ENCODE results near the gene ENOPH1.
A peak's percentile ranks its signal among the peaks of the same experiment; 100 is the strongest.

Gene ENOPH1

DNA sequence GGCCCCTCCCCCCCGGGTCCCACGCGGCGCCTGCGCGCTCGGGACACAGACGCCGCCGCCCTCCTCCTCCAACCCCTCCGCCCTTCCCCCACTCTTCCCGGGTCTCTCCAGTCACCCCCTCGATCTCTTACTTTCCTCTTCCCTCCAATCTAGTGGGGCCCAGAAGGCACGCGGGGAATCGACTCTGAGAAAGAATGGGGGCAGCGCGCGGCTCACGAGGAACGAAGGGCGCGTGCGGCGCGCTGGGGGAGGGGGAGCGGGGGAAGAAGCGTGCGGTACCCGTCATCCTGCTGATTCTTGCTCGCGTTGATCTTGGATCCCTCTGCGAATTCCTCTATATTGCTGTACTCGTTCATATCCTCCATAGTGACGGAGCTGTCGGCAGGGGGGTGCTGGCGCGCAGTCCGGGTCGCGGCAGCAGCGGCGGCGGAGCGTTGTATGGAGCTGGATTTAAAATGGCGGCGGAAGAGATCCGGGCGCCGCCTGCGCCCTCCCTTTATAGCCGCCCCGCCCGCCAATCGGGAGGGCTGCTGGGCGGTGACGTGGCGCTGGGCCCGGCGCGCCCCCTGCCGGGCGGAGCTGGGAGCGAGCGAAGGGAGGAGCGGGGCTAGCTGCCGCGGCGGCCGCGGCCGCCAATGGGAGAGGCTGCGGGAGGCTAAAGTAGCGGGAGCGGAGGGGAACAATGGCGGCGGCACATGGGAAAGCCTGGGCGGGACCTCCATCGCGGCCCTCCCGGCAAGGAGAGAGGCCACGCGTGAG is 1.2 kb upstream of the ENOPH1 start (continued):
- TF ChIP-seq, protein P1, sequence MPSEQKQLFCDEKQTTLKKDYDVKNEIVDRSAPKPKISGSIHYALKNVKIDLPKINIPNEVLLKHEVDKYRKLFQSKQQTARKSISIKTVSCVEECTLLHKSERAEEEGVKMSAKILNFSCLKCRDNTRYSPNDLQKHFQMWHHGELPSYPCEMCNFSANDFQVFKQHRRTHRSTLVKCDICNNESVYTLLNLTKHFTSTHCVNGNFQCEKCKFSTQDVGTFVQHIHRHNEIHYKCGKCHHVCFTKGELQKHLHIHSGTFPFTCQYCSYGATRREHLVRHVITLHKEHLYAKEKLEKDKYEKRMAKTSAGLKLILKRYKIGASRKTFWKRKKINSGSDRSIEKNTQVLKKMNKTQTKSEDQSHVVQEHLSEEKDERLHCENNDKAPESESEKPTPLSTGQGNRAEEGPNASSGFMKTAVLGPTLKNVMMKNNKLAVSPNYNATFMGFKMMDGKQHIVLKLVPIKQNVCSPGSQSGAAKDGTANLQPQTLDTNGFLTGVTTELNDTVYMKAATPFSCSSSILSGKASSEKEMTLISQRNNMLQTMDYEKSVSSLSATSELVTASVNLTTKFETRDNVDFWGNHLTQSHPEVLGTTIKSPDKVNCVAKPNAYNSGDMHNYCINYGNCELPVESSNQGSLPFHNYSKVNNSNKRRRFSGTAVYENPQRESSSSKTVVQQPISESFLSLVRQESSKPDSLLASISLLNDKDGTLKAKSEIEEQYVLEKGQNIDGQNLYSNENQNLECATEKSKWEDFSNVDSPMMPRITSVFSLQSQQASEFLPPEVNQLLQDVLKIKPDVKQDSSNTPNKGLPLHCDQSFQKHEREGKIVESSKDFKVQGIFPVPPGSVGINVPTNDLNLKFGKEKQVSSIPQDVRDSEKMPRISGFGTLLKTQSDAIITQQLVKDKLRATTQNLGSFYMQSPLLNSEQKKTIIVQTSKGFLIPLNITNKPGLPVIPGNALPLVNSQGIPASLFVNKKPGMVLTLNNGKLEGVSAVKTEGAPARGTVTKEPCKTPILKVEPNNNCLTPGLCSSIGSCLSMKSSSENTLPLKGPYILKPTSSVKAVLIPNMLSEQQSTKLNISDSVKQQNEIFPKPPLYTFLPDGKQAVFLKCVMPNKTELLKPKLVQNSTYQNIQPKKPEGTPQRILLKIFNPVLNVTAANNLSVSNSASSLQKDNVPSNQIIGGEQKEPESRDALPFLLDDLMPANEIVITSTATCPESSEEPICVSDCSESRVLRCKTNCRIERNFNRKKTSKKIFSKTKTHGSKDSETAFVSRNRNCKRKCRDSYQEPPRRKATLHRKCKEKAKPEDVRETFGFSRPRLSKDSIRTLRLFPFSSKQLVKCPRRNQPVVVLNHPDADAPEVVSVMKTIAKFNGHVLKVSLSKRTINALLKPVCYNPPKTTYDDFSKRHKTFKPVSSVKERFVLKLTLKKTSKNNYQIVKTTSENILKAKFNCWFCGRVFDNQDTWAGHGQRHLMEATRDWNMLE (tag by site-specific recombination; conservative IDR thresholded peaks at IDR 0.05; ENCODE audit: low read depth), result no peak
- TF ChIP-seq ZIC2 (tag by site-specific recombination; IDR thresholded peaks at IDR 0.05) (no peak), ZNF660 (tag by site-specific recombination; IDR thresholded peaks at IDR 0.05) (peak; percentile 55; the same call in 1 of the 2 replicates), EGR2 (tag by site-specific recombination; IDR thresholded peaks at IDR 0.05; ENCODE audit: low read depth) (peak; percentile 45), KLF10 (tag by site-specific recombination; IDR thresholded peaks at IDR 0.05) (peak; percentile 48; the same call in 1 of the 2 replicates), ZEB2 (tag by site-specific recombination; IDR thresholded peaks at IDR 0.05) (0 out of 2 replicates have a peak, but pooled peaks have one; percentile 9), ZFHX2 (tag by site-specific recombination; conservative IDR thresholded peaks at IDR 0.05) (peak; percentile 37; the same call in 1 of the 2 replicates), ZNF157 (tag by site-specific recombination; IDR thresholded peaks at IDR 0.05) (no peak), ZNF629 (tag by site-specific recombination; IDR thresholded peaks at IDR 0.05) (no peak), ZNF658 (tag by site-specific recombination; IDR thresholded peaks at IDR 0.05) (no peak), HOXD13 (CRISPR knock-in tag; IDR thresholded peaks at IDR 0.05; ENCODE audit: borderline replicate concordance) (no peak), ZNF341 (tag by site-specific recombination; IDR thresholded peaks at IDR 0.05; ENCODE audit: low read depth) (peak; percentile 45; the same call in 1 of the 2 replicates), ZNF785 (tag by site-specific recombination; IDR thresholded peaks at IDR 0.05) (no peak), KLF7 (tag by site-specific recombination; IDR thresholded peaks at IDR 0.05; ENCODE audit: borderline replicate concordance) (peak; percentile 23; the same call in 1 of the 2 replicates), YY1 (tag by site-specific recombination; IDR thresholded peaks at IDR 0.05) (peak; percentile 77), ZBTB48 (tag by site-specific recombination; IDR thresholded peaks at IDR 0.05) (no peak), FEZF1 (tag by site-specific recombination; IDR thresholded peaks at IDR 0.05) (no peak), ZSCAN30 (tag by site-specific recombination; IDR thresholded peaks at IDR 0.05) (peak; percentile 63; the same call in 1 of the 2 replicates)
- TF ChIP-seq, protein P2, sequence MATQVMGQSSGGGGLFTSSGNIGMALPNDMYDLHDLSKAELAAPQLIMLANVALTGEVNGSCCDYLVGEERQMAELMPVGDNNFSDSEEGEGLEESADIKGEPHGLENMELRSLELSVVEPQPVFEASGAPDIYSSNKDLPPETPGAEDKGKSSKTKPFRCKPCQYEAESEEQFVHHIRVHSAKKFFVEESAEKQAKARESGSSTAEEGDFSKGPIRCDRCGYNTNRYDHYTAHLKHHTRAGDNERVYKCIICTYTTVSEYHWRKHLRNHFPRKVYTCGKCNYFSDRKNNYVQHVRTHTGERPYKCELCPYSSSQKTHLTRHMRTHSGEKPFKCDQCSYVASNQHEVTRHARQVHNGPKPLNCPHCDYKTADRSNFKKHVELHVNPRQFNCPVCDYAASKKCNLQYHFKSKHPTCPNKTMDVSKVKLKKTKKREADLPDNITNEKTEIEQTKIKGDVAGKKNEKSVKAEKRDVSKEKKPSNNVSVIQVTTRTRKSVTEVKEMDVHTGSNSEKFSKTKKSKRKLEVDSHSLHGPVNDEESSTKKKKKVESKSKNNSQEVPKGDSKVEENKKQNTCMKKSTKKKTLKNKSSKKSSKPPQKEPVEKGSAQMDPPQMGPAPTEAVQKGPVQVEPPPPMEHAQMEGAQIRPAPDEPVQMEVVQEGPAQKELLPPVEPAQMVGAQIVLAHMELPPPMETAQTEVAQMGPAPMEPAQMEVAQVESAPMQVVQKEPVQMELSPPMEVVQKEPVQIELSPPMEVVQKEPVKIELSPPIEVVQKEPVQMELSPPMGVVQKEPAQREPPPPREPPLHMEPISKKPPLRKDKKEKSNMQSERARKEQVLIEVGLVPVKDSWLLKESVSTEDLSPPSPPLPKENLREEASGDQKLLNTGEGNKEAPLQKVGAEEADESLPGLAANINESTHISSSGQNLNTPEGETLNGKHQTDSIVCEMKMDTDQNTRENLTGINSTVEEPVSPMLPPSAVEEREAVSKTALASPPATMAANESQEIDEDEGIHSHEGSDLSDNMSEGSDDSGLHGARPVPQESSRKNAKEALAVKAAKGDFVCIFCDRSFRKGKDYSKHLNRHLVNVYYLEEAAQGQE (tag by site-specific recombination; IDR thresholded peaks at IDR 0.05), result peak; percentile 81
- TF ChIP-seq, protein P3, sequence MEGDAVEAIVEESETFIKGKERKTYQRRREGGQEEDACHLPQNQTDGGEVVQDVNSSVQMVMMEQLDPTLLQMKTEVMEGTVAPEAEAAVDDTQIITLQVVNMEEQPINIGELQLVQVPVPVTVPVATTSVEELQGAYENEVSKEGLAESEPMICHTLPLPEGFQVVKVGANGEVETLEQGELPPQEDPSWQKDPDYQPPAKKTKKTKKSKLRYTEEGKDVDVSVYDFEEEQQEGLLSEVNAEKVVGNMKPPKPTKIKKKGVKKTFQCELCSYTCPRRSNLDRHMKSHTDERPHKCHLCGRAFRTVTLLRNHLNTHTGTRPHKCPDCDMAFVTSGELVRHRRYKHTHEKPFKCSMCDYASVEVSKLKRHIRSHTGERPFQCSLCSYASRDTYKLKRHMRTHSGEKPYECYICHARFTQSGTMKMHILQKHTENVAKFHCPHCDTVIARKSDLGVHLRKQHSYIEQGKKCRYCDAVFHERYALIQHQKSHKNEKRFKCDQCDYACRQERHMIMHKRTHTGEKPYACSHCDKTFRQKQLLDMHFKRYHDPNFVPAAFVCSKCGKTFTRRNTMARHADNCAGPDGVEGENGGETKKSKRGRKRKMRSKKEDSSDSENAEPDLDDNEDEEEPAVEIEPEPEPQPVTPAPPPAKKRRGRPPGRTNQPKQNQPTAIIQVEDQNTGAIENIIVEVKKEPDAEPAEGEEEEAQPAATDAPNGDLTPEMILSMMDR (tag by site-specific recombination; IDR thresholded peaks at IDR 0.05), result peak; percentile 65
- TF ChIP-seq, protein P4, sequence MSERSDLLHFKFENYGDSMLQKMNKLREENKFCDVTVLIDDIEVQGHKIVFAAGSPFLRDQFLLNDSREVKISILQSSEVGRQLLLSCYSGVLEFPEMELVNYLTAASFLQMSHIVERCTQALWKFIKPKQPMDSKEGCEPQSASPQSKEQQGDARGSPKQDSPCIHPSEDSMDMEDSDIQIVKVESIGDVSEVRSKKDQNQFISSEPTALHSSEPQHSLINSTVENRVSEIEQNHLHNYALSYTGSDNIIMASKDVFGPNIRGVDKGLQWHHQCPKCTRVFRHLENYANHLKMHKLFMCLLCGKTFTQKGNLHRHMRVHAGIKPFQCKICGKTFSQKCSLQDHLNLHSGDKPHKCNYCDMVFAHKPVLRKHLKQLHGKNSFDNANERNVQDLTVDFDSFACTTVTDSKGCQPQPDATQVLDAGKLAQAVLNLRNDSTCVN (tag by site-specific recombination; optimal IDR thresholded peaks at IDR 0.05), result peak; percentile 66
- TF ChIP-seq, protein P5, sequence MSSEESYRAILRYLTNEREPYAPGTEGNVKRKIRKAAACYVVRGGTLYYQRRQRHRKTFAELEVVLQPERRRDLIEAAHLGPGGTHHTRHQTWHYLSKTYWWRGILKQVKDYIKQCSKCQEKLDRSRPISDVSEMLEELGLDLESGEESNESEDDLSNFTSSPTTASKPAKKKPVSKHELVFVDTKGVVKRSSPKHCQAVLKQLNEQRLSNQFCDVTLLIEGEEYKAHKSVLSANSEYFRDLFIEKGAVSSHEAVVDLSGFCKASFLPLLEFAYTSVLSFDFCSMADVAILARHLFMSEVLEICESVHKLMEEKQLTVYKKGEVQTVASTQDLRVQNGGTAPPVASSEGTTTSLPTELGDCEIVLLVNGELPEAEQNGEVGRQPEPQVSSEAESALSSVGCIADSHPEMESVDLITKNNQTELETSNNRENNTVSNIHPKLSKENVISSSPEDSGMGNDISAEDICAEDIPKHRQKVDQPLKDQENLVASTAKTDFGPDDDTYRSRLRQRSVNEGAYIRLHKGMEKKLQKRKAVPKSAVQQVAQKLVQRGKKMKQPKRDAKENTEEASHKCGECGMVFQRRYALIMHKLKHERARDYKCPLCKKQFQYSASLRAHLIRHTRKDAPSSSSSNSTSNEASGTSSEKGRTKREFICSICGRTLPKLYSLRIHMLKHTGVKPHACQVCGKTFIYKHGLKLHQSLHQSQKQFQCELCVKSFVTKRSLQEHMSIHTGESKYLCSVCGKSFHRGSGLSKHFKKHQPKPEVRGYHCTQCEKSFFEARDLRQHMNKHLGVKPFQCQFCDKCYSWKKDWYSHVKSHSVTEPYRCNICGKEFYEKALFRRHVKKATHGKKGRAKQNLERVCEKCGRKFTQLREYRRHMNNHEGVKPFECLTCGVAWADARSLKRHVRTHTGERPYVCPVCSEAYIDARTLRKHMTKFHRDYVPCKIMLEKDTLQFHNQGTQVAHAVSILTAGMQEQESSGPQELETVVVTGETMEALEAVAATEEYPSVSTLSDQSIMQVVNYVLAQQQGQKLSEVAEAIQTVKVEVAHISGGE (tag by site-specific recombination; conservative IDR thresholded peaks at IDR 0.05; ENCODE audit: low read depth), result no peak
- TF ChIP-seq, protein P6, sequence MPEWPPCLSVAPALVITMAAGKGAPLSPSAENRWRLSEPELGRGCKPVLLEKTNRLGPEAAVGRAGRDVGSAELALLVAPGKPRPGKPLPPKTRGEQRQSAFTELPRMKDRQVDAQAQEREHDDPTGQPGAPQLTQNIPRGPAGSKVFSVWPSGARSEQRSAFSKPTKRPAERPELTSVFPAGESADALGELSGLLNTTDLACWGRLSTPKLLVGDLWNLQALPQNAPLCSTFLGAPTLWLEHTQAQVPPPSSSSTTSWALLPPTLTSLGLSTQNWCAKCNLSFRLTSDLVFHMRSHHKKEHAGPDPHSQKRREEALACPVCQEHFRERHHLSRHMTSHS (tag by site-specific recombination; IDR thresholded peaks at IDR 0.05), result no peak

Data from HEK293 (cell line).